ENCODE measurements around the gene C1QTNF12.

C1QTNF12 gene

DNA sequence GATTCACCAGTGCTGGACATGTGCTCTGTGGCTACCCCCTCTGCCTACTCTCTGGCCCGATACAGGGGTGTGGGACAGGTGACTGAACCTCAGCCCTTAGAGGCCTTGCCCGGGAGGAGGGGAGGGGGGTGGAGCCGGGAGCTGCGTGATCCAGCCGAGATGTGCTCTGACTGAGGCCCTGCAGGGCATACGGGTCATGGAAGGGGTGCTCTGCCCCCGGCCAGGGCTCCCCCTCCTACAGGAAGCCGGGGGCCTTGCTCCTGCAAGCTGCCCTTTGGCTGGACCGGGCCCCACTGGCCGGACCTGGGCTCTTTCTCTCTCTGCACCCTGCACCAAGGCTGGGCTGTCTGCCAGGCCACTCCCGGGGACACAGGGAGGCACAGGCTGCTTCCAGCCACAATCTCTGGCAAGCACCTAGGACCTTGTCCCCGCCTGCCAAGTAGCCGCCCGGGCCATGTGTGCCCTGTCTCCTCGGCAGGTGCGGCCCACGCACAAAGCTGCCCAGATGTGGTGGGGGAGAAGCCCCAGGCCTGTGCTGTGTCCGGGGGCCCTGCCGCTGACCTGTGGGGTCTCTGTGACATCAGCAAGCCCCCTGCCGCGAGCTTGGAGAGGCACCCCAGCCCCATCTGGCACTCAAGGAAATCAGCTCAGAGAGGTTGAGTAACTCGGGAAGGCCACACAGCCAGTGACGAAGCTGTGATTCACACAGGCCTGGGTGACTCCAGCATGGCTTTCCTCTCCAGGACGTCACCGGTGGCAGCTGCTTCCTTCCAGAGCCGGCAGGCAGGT is 35.2 kb upstream of the C1QTNF12 start:
- no peak for DNase-seq

DNA sequence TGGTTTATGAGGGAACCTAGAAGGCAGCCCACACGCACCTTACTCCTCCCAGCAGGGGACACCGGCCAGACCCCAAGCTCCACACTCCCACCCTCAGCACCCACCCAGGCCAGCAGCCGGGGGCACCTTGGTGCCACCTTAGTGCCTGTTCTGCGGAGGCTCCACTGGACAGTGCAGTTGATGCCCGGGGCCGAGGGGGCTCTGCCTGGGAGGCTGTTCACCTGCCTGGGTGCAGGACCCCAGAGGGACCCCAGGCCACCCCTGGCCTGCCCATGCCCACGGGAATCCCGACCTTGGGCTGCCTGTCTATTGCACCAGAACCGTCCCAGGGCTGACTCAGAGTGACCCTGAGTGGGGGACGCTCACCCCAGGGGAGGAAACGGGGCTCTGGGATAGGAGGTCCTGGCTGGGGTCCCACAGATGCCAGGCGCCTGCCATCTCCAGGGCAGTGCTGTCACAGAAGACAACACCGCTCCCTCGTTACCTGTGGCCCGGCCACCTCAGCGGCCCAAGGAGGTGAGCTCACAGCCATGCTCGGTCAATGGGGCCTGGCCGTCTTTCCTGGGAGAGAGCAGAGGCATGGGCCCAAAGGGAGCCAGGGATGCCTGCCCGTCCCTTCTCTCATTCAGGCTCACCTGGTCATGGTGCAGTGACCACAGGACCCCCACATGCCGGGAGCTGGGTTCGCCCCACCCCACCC is 34.4 kb upstream of the C1QTNF12 start:
- no peak for DNase-seq

DNA sequence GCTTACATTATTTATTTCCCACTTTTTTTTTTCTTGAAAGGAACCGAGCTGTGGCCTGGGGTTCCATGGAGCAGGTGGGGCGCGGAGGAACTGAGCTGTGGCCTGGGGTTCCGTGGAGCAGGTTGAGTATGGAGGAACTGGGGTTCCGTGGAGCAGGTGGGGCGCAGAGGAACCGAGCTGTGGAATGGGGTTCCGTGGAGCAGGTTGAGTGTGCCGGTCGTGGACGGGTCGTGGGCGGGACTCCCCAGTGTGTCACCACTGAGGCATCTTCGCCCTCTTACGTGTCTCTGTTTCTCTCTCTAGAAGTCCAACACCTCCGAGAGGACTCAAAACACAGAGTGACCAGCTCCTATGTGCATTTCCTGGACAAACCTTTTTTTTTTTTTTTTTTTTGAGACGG is 32.5 kb upstream of the C1QTNF12 start:
- DNase-seq: no peak

DNA sequence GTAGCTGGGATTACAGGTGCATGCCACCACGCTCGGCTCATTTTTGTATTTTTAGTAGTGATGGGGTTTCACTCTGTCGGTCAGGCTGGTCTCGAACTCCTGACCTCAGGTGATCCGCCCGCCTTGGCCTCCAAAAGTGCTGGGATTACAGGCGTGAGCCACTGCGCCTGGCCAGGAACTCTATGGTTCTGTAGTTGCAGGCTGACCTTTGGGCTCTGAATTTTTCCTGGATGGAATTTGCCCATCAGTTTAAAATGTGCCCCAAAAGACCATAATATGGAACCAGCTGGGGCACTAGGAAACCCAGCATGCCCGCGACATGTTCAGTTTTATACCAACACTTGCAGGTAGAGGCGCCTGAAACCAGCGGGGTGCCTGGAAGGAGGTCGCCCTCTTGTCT is 32.1 kb upstream of the C1QTNF12 start:
- DNase-seq: no peak

DNA sequence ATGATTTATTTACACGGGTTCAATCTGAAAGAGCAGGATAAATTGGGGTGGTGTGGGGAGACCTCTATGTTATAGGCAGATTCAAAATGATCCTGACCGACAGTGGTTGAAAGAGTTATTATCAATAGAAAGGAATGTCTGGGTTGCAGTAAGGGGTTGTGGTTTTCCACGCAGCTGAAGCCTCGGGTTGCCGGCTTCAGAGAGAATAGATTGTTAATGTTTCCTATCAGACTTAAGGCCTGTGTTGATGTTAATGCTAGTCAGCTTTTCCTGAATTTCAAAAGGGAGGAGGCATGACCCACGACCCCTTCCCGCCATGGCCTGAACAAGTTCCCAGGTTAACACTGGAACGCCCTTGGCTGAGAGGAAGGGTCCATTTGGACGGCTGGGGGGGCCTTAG is 29.3 kb upstream of the C1QTNF12 start:
- DNase-seq: no peak

DNA sequence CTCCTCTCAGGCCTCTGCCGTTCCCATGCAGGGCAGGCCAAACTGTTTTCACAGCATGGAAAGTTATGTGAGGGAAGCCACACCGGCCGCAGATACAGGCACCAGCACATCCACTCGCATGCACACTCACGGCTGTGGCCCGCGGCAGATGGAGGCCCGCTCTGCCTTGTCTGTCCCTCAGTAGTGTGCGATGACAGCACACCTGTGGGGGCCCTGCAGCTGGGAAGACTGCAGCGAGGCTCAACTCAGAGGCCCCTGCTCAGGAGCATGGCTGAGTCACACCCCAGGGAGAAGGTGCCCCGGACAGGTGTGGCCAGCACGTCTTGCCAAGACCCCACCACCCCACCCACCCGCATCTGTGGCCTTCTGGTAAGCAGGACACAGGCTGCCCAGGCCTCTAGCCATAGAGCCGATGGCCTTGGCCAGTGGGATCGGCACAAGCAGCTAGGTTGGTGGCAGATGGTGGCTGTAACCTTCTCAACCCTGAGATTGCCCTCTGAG is 28.5 kb upstream of the C1QTNF12 start:
- no peak for DNase-seq

DNA sequence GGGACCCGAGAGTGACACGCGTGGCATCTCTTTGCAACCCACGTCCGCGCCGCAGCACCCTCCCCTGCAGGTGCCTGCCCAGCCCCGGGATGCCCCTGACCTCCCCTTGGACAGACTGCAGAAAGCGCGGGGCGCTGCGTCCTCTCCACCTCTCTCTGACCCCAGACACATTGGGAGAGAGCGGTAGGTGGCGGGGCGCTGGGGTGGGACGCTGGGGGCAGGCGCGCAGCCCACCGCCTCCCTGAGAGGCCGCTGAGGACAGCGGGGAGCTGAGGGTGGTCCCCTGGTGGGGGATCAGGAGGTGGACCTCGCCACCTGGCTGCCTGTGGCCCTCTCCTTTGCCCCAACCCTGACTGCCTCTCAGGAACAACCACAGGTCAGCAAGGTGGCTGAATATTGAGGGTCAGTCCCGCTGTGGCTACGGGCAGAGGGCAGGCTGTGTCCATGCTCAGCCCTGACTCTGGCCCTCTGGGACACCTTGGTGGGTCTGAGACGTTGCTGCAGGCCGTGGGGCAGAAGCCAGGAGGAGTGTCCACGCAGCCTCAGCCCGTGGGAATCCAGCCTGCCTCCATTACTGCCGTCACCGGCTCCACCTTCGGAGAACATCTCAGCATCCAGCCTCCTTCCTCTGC is 27.9 kb upstream of the C1QTNF12 start:
- no peak for DNase-seq

DNA sequence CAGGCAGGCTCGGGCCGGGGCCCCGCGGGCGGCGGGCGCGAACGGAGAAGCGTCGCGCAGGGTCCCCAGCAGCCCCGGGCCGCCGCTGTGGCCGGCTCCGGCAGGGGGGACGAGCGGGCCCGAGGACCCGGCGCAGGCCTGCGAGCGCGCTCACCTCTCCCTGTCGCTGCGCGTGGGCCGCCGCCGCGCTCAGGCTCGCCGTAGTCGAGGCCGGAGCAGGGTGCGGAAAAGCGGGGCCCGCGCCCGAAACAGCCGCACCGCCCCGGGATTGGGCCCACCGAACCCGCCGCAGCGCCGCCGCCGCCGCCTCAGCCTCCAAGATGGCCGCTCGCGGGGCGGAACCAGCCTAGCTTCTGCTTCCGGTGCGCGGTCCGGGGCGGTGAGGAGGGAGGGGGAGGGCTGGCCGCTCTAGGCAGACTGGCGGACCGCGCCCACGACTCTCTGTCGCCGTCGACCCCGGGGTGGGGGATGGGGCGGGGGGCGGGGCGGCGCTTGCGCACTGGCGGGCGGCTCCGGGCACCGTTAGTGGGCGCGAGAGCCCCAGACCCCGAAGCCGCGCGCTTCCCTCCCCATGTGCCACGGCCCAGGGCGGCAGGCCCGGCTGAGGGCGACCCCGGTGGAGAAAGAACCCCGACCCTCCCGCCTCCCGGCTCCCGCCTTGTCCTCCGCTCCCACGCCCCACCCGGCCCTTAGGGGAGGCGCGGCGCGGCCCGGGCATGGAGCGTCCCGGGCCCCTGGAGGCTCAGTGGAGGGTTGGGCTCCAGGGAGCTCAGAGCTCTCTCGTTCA is 27.2 kb upstream of the C1QTNF12 start, which contains the start of gene UBE2J2:
Gene UBE2J2 (minus strand): TSS at position 343 of the 787 bp plus-strand sequence. CDS start 5,862 bp downstream, outside the sequence.
- DNase-seq: peak; percentile 53 to 81

DNA sequence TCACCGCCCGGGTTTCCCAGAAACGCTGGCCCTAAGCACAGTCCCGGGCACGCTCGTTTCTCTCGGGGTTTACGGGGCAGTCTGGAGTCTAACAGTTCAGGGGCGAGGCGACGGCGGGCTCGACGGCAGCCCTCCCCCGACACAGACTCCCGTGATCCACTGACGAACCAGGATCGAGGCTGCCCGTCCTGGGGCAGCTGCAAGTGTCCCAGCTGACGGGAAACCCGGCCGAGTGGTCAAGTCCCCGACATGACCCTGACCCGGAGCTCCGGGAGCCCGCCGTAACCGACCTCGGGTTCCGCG is 26.6 kb upstream of the C1QTNF12 start:
- no peak for DNase-seq

DNA sequence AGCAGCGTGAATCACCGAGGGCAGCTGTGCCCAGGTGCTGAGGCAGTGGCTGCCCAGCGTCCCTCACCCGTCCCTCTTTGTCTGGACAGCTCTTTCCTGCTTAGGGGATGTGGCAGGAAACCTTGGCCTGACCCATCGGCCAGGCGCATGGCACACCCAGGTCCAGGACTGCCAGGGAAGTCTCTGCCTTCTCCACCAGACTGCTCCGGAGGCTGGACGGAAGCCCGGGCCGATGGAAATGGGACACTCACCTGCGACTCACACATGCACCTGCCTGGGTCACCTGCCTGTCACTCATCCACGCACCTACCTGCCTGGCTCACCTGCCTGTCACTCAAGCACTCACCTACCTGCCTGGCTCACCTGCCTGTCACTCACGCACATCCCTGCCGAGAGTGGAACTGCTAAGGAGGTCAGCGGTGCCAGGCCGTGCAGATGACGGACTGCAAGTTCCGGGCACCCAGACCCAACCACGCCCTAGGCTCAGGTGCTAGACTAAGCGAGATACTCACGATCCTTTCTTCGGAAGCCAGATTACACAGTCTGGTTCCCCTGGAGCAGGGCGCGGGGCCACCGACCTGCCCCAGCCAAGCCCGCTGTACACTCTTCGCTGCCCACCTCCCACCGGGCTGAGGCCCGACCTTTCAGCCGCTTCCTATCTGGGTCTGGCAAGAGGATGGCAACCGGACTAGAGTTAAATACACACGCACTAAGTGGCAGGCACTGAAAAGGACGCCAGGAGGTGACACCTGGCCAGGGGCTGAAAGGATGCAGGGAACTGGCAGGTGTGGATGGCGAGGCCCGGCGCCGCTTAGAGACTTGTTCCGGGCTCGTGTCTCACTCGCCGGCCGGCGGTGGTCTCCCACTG is 26.1 kb upstream of the C1QTNF12 start:
- no peak for DNase-seq

DNA sequence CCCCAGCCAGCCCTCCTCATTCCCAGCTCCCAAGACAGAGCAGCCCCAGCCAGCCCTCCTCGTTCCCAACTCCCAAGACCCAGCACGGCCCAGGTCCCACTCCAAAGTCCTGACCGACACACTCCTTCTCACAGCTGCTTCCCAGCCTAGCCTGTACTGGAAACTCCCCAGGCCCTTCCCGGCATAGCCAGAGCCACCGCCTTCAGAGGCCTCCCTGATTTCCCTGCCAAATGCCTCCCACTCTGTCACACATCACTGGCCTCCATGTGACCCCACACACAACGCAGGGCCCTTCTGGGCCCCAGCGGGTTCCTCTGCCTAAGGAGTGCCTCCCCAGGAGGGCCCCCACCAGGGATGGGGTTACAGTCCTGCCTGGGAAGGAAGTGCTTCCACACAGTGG is 24.3 kb upstream of the C1QTNF12 start:
- DNase-seq: no peak

DNA sequence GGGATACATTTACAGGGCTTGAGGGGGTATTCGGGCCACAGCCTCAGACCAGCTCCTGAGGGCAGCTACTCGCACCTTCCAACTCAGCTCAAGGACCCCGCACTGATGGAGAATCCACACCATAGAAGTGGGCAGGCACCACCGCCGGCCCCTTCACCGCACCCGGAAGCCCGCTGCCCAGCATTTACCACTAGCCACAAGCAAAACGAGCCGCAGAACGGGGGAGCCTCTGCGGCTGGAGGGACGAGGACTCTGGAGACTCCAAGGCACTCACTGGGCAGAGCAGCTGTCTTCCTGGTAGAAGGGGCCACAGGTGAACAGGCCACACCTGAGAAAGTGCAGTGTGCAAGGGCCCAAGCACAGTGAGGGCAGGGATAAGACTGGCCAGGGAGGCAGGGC is 21.8 kb upstream of the C1QTNF12 start:
- no peak for DNase-seq

DNA sequence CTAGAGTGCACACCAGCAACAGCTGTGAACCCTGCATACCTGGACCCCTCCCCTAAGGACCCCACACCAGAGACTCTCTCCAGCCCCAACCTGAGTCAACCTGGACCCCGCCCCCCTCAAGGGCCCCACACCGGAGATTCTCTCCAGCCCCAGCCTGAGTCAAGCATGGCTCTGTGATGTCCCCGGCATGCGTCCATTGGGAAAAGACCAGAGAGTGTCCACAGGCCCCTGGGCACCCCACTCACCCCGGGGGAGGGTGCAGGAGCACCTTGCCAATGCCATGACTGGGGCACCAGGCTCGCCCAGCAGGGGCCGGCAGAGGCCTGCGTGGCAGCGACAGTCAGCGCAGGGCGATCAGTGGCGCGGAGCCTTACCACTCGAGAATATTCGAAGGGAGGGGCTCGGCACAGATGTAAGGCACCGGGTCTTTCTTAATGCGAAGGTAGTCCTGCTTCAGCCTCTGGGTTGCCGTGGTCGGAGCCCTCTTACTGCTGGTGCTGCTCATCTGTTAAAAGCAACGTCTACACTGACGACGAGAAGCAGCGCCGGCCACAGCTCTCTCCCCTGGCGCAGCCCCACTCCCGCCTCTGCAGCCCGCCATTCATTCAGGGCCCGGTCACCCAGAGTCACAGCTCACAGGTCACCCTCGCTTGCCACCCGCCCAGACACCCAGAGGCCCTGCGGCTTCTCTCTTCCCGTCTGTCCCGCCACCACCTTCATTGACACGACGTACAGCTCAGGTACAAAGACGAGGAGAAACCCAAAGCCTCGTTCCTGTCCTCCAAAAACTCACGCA is 21.2 kb upstream of the C1QTNF12 start:
- DNase-seq: no peak

DNA sequence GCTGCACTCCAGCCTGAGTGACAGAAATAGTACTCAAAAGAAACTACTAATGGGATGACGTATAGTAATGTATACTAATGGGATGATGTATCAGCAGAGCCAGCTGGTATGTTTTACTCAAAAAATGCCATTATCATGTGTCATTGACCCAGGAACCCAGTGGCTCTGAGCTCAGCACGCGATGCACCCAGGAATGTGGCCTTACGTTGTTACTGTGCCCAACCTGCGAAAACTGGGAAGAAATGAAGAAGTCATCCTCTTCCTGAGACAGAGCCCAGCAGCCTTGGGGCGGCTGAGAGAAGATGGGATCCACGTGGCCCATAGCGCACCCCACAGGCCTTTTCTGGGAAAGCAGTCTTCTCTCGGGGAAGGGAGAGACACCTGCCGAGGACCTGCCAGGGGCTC is 18.3 kb upstream of the C1QTNF12 start:
- peak; percentile 85 to 89 for DNase-seq

DNA sequence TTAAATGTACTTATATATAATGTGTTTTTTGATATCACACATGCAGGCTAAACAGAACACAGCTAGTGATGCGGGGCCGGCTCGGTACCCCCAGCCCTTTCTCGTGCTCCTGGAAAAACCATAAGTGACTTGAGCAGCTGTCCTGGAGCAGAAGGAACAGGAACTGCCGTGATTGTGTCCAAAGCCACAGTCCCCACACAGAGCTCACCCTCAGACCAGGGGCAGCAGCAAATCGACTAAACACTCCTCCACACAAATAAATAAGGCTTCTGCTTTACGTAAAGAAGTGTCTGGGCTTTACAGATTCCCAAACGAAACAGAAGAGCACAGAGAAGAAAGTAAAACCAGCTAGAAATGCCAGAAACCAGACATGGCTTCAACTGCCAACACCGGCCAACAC is 17.5 kb upstream of the C1QTNF12 start:
- DNase-seq: no peak

DNA sequence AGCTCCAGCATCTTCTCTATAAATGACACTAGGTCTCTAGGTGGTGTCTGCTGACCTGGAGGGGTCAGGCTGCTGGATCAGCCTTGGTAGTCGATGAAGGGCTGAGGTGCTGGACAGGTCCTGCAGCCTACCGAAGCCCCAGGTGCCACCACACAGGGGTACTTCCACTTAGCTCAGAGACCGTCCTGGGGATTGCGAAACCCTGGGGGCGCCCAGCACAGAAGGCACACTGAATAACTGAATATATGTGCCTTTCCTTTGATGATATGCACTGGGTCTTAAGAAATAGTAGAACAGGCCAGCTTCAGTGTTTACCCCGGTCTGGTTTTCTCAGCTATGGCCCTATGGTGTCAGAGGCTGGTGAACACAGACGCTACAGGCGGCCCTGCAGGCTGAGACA is 16.2 kb upstream of the C1QTNF12 start:
- DNase-seq: no peak

DNA sequence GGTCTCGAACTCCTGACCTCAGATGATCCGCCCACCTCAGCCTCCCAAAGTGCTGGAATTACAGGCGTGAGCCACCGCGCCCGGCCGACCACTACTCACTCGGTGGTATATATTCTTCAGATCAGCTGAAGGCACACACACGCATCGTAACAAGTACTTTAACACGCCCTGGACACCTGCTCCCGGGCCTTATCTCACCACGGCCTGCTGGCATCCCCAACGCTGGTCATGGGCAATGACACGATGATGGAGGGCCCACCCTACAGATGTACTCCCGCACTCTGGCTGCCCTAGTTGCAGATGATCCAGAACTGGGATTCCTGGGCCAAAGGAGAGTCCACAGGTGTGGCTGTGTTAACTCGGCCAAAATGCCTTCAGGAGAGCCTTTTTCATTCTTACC is 15.5 kb upstream of the C1QTNF12 start:
- DNase-seq: no peak

DNA sequence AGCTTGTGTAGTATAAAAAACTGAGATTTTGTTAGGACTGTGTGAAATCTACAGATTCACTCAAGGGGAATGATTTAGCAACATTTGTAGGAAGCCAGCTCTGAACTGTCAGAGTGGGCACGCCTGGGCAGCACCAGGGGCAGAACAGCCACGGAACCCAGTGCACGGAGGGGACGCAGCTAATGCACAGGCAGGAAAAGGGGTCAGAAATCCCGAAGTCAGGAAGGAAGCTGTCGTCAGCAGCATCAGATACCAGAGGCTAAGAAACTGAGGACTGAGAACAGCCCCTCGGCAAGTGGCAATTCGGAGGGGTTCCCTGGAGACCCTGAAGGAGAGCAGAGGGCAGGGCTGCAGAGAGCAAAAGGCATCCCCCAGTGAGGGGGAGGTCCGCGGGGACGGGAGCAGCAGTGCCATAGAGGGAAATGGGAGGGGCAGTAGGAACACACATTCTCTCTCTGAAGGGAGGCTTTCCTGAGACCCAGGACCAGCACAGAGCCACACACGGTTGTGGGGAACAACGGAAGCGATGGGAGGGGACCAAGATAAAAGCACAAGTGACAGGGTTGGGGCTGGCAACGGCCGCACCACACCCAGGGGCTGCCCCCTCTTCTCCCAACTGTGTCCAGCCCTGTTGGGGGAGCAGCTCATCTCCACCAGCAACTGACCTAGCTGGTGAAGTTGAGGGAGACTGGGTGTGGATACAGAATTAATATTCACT is 14.5 kb upstream of the C1QTNF12 start:
- no peak for DNase-seq

DNA sequence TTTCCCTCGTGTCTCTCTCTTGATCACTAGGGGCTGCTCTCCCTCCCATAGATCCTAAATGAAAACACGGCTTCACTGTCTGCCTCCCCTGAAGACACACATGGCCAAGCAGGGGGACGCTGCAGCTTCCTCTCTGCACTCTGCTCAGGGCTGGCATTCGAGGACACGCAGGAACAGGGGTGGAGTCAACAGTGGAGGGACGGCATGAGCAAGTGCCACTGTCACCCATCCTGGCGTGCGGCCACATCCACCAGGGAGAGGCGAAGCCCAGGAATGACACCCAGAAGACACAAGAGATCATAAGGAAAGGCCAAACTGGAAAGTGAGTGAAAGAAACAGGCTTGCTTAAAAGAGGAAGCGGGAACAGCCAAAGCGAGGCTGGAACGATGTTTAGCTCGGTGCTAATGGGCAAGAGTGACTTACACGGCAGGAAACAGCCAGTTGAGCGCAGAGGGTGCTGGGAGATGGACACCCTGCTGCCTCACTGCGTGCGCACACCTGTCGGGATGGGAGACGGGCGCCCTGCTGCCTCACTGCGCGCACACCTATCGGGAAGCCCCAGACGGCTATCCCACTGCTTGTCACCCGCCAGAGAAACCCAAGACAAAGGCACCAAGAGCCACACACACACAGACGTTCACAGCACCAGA is 13.6 kb upstream of the C1QTNF12 start:
- no peak for DNase-seq

DNA sequence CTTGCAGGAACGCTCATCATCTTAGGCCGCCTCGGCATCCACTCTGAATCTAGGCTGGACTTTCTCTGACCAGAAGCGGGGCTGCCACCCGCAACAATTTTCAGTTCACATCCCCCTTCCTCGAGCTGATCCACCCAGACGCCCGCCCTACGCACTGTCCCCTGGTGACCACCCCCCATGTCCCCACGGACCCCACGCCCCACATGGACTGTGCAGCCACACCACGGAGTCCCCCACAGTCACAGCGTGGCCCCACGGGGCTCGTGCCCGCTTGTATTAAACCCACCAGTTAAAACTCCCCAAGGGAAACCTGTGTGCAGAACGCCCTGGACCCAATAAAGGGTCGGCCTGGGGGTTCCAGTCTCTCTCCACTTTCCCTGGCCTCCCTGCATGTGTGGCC is 13.0 kb upstream of the C1QTNF12 start:
- no peak for DNase-seq

Measured in SW 1271 (cell line).